Glutamatergic neuron (in vitro differentiated cells): Measurements from ENCODE around the gene IFNGR2. TPM values are rescaled to one million over a fixed set of nuclear protein-coding genes. Genes with fewer than 3 reads are reported as not detected.

Experiments used
- DNase-seq: peaks from one replicate; pipeline ENCODE4 v3.0.0; 2022
- H3K27ac Mint-ChIP-seq: one replicate; pipeline ENCODE4 v1.8.0; 2020; ENCODE audit warnings: mild to moderate bottlenecking, mixed read lengths, inconsistent platforms; ENCODE audit not compliant: unreplicated experiment
- H3K27me3 Mint-ChIP-seq: one replicate; pipeline ENCODE4 v1.8.0; 2020; ENCODE audit warnings: mild to moderate bottlenecking, moderate library complexity, mixed read lengths, inconsistent platforms; ENCODE audit not compliant: unreplicated experiment
- H3K36me3 Mint-ChIP-seq: one replicate; pipeline ENCODE4 v1.8.0; 2020; ENCODE audit warnings: mild to moderate bottlenecking, mixed read lengths, inconsistent platforms; ENCODE audit not compliant: unreplicated experiment
- H3K4me1 Mint-ChIP-seq: one replicate; pipeline ENCODE4 v1.8.0; 2020; ENCODE audit warnings: mild to moderate bottlenecking, low read depth, mixed read lengths, inconsistent platforms; ENCODE audit not compliant: unreplicated experiment
- H3K4me3 Mint-ChIP-seq: one replicate; pipeline ENCODE4 v1.8.0; 2020; ENCODE audit warnings: mild to moderate bottlenecking, mixed read lengths, inconsistent platforms; ENCODE audit not compliant: unreplicated experiment
- H3K9me3 Mint-ChIP-seq: one replicate; pipeline ENCODE4 v1.8.0; 2020; ENCODE audit warnings: mild to moderate bottlenecking, moderate library complexity, mixed read lengths, inconsistent platforms; ENCODE audit not compliant: unreplicated experiment
- CTCF ChIP-seq: fragments of 200-600 bp; sonication (generic); IDR thresholded peaks from one replicate; pipeline ENCODE4 v1.5.0; 2021; ENCODE audit not compliant: partially characterized antibody, unreplicated experiment
- long read RNA-seq: library from polyadenylated mRNA; unstranded; transcript quantifications from one replicate; pipeline ENCODE4 v2.0.0, GENCODE V29; 2020; ENCODE audit not compliant: unreplicated experiment
- total RNA-seq: library from RNA; stranded (reverse); fragmentation: NEBNext Ultra II Directional; extraction: Animal tissue kit (Norgen Biotek cat#: 25700); gene quantifications from one replicate; pipeline ENCODE4 v1.2.1, GENCODE V29; 2021; ENCODE audit not compliant: unreplicated experiment

The IFNGR2 gene
- 9.6 TPM for total RNA-seq
- long read RNA-seq, transcript IFNGR2-201 (7 exons, 2,221 nt), result major isoform, 13 of 15 reads
- long read RNA-seq, partial matches to known transcripts, result 0 of 15 reads
- long read RNA-seq, other reads (novel, unspliced or antisense), result 1 of 15 reads

GRCh38 chr21:33403128-33403785, at the start of gene IFNGR2:
IFNGR2 (plus strand) TSS chr21:33403413; CDS start chr21:33403544, 131 bp downstream.
- TF ChIP-seq CTCF, result no peak
- Mint-ChIP-seq H3K4me3 (peak within 1 kb of the TSS; percentile 92), H3K9me3 (peaks cover 6% of the 10 kb centered on the region), H3K27ac (peak within 1 kb of the TSS; percentile 85), H3K27me3 (peaks cover 2% of the 10 kb centered on the region), H3K4me1 (peaks cover 2% of the 10 kb centered on the region), H3K36me3 (no peaks in the 10 kb centered on the region)
- peak; percentile 54 for DNase-seq

- no peak overlapping the region for H3K4me3 Mint-ChIP-seq
- no peaks in the 10 kb centered on the region for H3K9me3 Mint-ChIP-seq
- TF ChIP-seq CTCF, result no peak
- DNase-seq, result no peak
- peaks cover 2% of the 10 kb centered on the region for H3K4me1 Mint-ChIP-seq
- peaks cover 5% of the 10 kb centered on the region for H3K36me3 Mint-ChIP-seq
- no peaks in the 10 kb centered on the region for H3K27me3 Mint-ChIP-seq
- no peak overlapping the region for H3K27ac Mint-ChIP-seq
Measured at GRCh38 chr21:33355355-33355754, 47.9 kb upstream of the IFNGR2 start.

GRCh38 chr21:33355996-33356395, 47.2 kb upstream of the IFNGR2 start:
- peaks cover 2% of the 10 kb centered on the region for H3K4me1 Mint-ChIP-seq
- no peaks in the 10 kb centered on the region for H3K9me3 Mint-ChIP-seq
- no peak overlapping the region for H3K4me3 Mint-ChIP-seq
- H3K27me3 Mint-ChIP-seq, result peaks cover under 1% of the 10 kb centered on the region
- no peak for DNase-seq
- peaks cover 5% of the 10 kb centered on the region for H3K36me3 Mint-ChIP-seq
- H3K27ac Mint-ChIP-seq, result no peak overlapping the region
- no peak for TF ChIP-seq CTCF

GRCh38 chr21:33357177-33357576, 46.0 kb upstream of the IFNGR2 start:
- Mint-ChIP-seq H3K27ac (no peak overlapping the region), H3K27me3 (peaks cover 6% of the 10 kb centered on the region), H3K9me3 (peaks cover 5% of the 10 kb centered on the region), H3K36me3 (peaks cover 5% of the 10 kb centered on the region), H3K4me1 (peaks cover 10% of the 10 kb centered on the region), H3K4me3 (no peak overlapping the region)
- no peak for TF ChIP-seq CTCF
- no peak for DNase-seq

- H3K36me3 Mint-ChIP-seq, result peaks cover 5% of the 10 kb centered on the region
- H3K9me3 Mint-ChIP-seq, result peaks cover 5% of the 10 kb centered on the region
- no peak for TF ChIP-seq CTCF
- peaks cover 10% of the 10 kb centered on the region for H3K4me1 Mint-ChIP-seq
- no peak for DNase-seq
- no peak overlapping the region for H3K27ac Mint-ChIP-seq
- H3K4me3 Mint-ChIP-seq, result no peak overlapping the region
- H3K27me3 Mint-ChIP-seq, result peaks cover 6% of the 10 kb centered on the region
Measured at GRCh38 chr21:33359446-33359845, 43.8 kb upstream of the IFNGR2 start.
